Activated naive CD8-positive, alpha-beta T cell (primary cell): ENCODE results near the gene TMC7.

Experiments used
- H3K27ac Mint-ChIP-seq: one replicate; pipeline ENCODE4 v1.8.0; 2021; ENCODE audit warnings: mixed read lengths
- H3K27me3 Mint-ChIP-seq: one replicate; pipeline ENCODE4 v1.8.0; 2021; ENCODE audit warnings: mixed read lengths
- H3K36me3 Mint-ChIP-seq: one replicate; pipeline ENCODE4 v1.8.0; 2021; ENCODE audit warnings: mixed read lengths
- H3K4me1 Mint-ChIP-seq: one replicate; pipeline ENCODE4 v1.8.0; 2021; ENCODE audit warnings: low read depth, mixed read lengths
- H3K4me3 Mint-ChIP-seq: one replicate; pipeline ENCODE4 v1.8.0; 2021; ENCODE audit warnings: mild to moderate bottlenecking, mixed read lengths
- H3K9me3 Mint-ChIP-seq: one replicate; pipeline ENCODE4 v1.8.0; 2021; ENCODE audit warnings: low read depth, mixed read lengths

The TMC7 gene

DNA sequence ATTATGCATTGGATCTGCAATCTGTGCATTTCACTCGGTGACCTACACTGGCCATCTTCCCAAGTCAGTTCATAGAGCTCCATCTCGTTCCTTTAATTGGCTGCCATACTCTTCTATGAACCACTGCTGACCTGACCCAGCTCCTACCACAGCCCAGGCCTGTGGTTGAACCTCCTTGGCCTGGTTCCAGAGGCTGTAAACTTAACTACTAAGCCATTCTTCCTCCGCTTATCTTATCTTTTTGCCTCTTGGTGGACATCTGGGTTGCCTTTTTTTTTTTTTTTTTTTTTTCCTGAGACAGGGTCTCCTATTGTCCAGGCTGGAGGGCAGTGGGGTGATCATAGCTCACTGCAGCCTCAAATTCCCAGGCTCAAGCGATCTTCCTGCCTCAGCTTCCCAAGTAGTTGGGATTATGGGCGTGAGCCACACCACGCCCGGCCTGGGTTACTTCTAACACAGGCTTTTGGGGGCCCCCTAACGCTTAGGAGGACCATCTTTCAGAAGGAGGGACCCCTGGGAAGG lies 102.0 kb downstream of the TMC7 start:
- no peaks in the 10 kb centered on the region for H3K9me3 Mint-ChIP-seq
- H3K4me3 Mint-ChIP-seq = no peak overlapping the region
- no peaks in the 10 kb centered on the region for H3K27me3 Mint-ChIP-seq
- H3K4me1 Mint-ChIP-seq = peaks cover 6% of the 10 kb centered on the region
- no peak overlapping the region for H3K27ac Mint-ChIP-seq
- peaks cover 10% of the 10 kb centered on the region for H3K36me3 Mint-ChIP-seq

DNA sequence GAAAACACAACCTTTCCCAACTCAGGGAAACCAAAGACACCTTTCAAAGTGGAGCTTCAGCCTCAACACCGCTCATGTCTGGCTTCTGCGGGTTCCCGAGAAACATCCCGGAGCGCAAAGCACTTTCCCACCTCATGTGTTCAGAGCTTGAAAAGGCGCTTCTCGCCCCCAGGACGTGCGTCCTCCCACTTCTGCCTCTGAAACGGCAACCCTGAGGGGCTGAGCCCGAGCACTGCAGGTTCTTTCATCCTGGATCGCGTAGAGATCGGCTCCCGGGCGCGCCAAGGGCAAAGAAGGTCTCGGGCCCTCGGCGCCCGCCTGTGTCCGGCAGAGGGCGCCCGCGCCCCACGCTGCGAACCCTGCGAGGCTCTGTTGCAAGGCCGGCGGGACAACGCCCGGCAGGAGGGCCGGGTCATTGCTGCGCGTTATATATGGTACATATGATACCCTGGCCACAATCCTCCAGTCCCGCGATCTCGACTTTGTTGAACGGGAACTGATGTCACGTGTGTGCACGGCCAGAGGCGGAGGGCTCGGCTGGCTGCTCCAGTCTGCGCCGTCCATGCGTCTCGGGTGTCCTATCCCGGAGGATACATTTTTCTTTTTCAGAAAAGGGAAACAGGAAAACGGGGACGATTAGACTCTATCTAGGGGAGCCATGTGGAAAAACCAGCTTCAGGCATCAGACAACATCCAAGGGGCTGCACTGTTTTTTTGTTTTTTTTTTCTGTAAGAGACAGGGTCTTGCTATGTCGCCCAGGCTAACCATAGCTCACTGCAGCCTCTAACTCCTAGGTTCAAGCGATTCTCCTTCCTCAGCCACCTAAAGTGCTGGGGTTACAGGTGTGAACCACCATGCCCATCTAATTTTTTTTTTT lies 102.8 kb downstream of the TMC7 start:
- Mint-ChIP-seq H3K9me3 (peaks cover under 1% of the 10 kb centered on the region), H3K36me3 (peaks cover 4% of the 10 kb centered on the region), H3K27me3 (no peaks in the 10 kb centered on the region), H3K27ac (no peak overlapping the region), H3K4me3 (peak overlapping the region; percentile 65), H3K4me1 (peaks cover 6% of the 10 kb centered on the region)

DNA sequence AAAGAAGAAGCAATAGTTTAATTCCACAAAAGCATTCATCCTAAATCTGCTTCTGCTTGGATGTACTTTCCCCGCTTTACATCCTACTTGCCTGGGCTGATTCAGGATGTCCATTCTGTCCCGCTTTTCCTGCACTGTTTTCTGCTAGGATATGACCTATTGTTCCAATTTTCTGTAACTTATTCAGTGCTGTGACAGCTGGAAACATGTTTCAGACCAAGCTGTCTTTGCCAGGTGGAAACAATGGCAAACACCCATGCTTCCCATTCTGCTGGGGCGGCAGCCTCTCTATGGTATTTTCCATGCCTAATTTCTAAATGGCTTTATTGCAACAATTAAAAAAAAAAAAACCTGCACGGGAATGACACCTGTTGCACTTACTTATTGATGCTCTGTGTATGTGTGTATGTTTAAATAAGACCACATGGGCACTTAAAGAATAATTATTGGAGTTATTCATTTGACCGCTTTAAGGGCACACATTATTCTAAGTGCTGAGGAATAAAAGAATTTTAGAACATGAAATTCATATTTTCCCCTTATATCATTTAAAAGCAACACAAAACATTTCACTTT lies 104.7 kb downstream of the TMC7 start:
- peaks cover 6% of the 10 kb centered on the region for H3K4me1 Mint-ChIP-seq
- H3K9me3 Mint-ChIP-seq = peaks cover 4% of the 10 kb centered on the region
- no peaks in the 10 kb centered on the region for H3K36me3 Mint-ChIP-seq
- H3K27ac Mint-ChIP-seq = no peak overlapping the region
- H3K27me3 Mint-ChIP-seq = no peaks in the 10 kb centered on the region
- H3K4me3 Mint-ChIP-seq = no peak overlapping the region

DNA sequence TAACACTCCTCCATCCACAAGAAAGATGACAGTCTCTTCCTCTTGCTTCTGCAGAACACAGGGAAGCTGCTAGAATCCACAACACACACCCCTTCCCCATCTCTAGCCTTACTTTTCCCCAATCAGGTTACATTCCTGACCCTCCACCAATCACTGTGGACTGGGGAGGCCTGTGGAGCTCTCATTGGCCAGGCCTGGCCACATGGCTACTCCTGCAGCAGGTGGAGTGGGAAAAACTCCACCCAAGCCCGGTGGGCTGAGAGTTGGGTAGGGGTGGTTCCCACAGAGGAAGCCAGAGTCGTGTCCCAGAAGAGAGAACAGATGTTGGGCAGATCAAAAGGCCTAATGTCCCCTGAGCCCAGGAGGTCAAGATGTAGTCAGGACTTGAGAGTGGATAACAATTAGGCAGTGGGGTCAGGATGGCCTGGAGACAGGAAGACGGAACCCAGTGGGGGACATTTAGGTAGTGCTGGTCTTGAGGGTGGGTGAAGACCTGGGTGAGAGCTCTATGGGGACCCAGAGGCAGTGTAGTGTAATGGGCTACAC lies 105.7 kb downstream of the TMC7 start:
- Mint-ChIP-seq H3K4me3 (no peak overlapping the region), H3K9me3 (peaks cover 4% of the 10 kb centered on the region), H3K36me3 (no peaks in the 10 kb centered on the region), H3K4me1 (peaks cover 6% of the 10 kb centered on the region), H3K27me3 (no peaks in the 10 kb centered on the region), H3K27ac (no peak overlapping the region)

DNA sequence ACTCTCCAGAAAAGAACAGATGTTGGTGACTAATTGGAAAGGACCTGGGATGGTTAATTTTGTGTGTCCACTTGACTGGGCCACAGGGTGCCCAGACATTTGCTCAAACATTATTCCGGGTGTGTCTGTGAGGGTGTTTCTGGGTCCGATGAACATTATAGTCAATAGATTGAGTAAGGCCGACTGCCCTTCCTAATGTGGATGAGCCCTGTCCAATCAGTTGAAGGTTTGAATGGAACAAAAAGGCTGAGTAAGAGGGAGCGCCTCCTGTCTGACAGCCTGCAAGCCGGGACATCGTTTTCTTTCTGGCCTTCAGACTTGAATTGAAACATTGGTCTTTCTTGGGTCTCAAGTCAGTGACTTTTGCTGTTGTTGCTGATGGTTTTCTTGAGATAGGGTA lies 107.2 kb downstream of the TMC7 start:
- Mint-ChIP-seq H3K4me3 (no peak overlapping the region), H3K36me3 (no peaks in the 10 kb centered on the region), H3K27ac (no peak overlapping the region), H3K27me3 (no peaks in the 10 kb centered on the region), H3K9me3 (peaks cover 4% of the 10 kb centered on the region), H3K4me1 (peaks cover 8% of the 10 kb centered on the region)

DNA sequence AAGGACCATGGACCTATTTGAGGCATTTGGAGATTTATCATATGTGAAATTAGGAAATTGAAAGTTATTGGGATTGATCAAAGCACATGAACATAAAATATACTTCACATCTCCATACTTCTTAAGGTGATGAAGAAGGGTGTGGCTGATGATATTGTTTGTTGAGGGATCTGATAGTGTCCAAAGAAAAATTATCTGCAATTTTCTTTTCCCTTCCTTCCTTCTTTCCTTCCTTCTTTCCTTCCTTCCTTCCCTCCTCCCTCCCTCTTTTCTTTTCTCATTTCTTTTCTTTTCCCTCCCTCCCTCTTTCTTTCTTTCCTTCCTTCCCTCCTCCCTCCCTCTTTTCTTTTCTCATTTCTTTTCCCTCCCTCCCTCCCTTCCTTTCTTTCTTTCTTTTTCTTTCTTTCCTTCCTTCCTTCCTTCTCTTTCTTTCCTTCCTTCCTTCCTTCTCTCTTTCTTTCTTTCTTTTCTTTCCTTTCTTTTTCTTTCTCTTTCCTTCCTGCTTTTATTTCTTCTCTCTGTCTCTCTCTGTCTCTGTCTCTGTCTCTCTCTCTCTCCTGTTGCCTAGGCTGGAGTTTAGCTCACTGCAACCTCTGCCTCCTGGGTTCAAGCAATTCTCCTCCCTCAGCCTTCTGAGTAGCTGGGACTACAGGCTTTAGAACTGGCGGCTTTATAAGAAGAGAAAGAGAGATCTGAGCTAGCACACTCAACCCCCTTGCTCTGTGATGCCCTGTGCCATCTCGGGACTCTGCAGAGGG lies 109.1 kb downstream of the TMC7 start:
- peaks cover 1% of the 10 kb centered on the region for H3K27me3 Mint-ChIP-seq
- H3K4me3 Mint-ChIP-seq = no peak overlapping the region
- peaks cover under 1% of the 10 kb centered on the region for H3K36me3 Mint-ChIP-seq
- peaks cover 3% of the 10 kb centered on the region for H3K4me1 Mint-ChIP-seq
- H3K9me3 Mint-ChIP-seq = peaks cover 4% of the 10 kb centered on the region
- H3K27ac Mint-ChIP-seq = no peak overlapping the region

DNA sequence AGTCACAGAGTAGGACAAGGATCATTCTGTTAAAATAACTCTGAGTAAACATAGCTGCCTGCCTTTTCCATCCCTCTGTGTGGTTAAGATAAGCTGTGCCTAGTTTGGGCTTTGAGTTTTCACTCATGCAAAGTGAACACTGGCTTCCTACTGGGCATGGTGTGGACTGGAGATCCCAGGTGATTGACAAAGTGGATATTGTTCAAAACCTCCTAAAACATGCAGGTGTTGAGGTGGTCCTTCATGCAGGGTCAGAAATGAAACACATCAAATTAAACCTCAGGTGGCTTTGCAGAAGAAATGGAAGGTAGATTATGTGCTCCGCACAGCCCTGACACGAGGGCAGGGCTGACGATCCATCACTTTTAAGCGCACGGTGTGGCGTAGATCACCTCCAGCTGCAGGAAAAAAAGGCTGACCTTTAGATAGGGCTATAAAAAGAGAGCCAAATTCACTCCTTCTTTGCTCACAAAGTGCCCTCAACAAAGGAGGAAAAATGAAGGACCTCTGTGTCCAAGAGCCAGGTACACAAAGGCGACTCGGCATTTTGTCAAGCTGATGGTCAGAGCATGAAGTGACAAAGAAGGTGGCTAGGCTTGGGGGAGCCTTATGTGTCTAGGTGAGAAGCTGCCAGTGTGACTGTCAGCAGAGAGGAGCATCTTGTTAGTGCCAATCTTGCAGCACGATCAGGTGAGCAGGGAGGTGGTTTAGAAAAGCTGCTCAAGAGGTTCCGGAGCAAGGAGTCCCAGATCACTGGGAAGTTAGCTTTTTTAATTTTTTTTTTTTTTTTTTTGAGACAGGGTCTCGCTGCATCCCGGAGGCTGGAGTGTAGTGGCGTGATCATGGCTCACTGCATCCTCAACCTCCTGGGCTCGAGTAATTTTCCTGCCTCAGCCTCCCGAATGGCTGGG lies 110.2 kb downstream of the TMC7 start:
- H3K9me3 Mint-ChIP-seq = peaks cover 4% of the 10 kb centered on the region
- H3K4me1 Mint-ChIP-seq = peaks cover 3% of the 10 kb centered on the region
- peaks cover 3% of the 10 kb centered on the region for H3K27me3 Mint-ChIP-seq
- H3K4me3 Mint-ChIP-seq = no peak overlapping the region
- no peak overlapping the region for H3K27ac Mint-ChIP-seq
- peaks cover 2% of the 10 kb centered on the region for H3K36me3 Mint-ChIP-seq

DNA sequence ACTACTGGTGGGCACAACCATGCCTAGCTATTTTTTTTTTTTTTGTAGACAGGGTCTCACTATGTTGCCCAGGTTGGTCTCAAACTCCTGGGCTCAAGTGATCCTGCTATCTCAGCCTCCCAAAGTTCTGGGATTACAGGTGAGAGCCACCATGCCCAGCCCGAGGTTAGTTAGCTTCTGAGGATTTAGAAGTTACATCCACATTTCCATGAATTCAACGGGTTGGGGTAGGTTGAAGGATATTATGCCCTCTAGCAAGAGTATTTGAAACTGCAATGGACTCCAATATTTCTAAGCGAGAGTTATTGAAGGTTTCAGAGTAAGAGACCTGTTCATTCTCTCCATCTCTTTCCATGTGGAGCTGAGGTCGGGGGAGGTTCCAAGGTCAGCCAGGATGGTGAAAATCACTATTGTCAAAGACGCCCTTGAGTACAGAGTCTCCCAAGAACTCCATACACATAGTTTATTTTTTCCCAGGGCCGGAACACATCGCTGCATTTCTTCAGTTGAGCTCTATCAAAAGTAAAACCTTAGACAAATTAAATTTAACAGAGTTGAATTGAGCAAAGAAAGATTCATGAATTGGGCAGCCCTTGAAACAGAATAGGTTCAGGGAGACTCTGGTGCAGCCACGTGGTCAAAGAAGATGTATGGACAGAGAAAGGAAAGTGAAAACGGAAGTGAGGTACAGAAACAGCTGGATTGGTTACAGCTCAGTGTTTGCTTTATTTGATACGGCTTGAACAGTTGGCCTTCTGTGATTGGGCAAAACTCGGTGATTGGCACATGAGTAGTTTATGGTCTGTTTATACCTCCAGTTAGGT lies 111.0 kb downstream of the TMC7 start:
- Mint-ChIP-seq H3K4me3 (no peak overlapping the region), H3K27ac (no peak overlapping the region)

DNA sequence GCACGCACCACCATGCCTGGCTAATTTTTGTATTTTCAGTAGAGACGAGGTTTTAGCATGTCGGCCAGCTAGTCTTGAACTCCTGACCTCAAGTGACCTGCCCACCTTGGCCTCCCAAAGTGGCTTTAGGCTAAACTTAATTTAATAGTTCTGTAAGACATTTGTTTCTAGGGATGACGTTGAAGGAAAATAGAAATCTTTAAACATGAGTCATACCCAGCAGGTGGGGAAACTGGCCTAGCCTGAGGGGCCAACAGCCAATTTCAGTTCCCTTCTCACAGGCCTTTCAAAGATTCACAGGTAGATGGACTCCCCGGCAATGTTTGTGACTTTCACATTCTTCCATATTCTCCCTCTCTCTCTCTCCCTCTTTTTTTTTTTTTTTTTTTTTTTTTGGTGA lies 111.9 kb downstream of the TMC7 start:
- Mint-ChIP-seq H3K4me1 (peaks cover 3% of the 10 kb centered on the region), H3K9me3 (peaks cover 4% of the 10 kb centered on the region), H3K27ac (no peak overlapping the region), H3K4me3 (no peak overlapping the region), H3K27me3 (peaks cover 6% of the 10 kb centered on the region), H3K36me3 (peaks cover 2% of the 10 kb centered on the region)

More for the DNA sequence above, 111.0 kb downstream of the TMC7 start:
- Mint-ChIP-seq H3K4me1 (peaks cover 3% of the 10 kb centered on the region), H3K36me3 (peaks cover 2% of the 10 kb centered on the region), H3K27me3 (peaks cover 3% of the 10 kb centered on the region), H3K9me3 (peaks cover 4% of the 10 kb centered on the region)

DNA sequence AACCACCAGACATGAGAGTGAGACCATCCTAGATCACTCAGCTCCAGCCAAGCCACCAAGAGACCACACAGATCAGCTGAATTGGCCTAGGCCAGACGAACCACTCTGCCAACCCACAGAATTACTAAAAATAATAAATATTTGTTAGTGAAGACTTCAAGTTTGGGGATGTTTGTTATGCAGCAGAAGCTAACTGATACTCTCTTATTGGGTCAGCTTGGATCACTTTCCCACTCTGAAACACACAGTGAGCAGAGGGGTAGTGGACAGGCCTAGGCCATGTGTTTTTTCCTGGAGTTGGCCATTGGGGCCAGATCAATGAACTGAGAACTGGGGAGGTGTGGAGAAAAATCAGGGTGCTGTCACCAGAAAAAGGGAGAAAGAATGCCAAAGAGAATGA lies 114.4 kb downstream of the TMC7 start:
- no peak overlapping the region for H3K27ac Mint-ChIP-seq
- no peak overlapping the region for H3K4me3 Mint-ChIP-seq
- H3K4me1 Mint-ChIP-seq = peaks cover 3% of the 10 kb centered on the region
- peaks cover 2% of the 10 kb centered on the region for H3K36me3 Mint-ChIP-seq
- H3K9me3 Mint-ChIP-seq = peaks cover 3% of the 10 kb centered on the region
- peaks cover 6% of the 10 kb centered on the region for H3K27me3 Mint-ChIP-seq

DNA sequence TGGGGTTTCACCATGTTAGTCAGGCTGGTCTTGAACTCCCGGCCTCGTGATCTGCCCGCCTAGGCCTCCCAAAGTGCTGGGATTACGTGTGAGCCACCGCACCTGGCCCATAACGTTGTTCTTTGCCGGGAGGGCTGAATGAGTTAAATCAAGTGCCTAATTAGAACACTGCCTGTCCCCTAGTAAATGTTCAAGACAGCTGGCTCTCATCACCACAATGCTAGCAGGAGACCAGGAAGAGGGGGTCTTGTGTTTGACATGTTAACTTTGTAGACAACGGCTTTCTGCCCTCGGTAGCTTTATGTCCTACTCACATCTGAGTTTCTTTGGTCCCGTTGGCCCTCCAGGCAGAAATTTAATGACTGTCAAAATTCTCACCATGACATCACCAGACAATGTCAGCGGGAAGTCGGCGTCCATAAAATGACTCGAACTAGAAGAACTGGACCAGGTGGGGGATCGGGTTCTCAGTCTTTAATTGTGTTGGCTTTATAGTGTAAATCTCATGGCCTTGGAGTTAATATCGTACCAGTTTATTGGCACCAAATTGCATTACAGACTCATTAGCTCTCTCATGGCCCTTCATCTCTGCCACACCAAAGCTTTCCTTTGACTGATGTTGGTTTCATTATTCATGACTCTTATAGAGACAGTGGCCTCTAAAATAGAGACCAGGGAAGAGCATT lies 118.6 kb downstream of the TMC7 start:
- Mint-ChIP-seq H3K27ac (no peak overlapping the region), H3K4me3 (no peak overlapping the region), H3K27me3 (peaks cover 8% of the 10 kb centered on the region), H3K4me1 (no peaks in the 10 kb centered on the region), H3K36me3 (peaks cover 2% of the 10 kb centered on the region), H3K9me3 (peaks cover 3% of the 10 kb centered on the region)

DNA sequence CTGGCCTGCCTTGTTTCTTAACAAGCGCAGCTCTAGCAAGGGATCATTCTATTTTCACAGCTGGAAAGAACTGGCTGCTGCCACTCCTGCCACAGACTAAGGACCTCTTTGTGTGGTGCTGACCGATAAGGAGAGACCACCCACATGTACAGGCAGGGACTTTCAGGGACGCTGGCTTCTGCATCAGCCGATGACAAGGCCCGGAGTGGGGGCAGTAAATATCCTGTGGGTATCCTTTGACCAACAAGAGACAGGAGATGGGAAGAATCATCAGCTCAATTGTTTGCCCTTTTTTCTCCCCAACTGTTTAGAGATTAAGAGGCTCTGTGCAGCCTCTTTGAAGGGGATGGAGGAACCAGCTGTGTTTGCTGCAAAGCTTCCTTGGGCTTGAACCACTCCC lies 120.9 kb downstream of the TMC7 start:
- Mint-ChIP-seq H3K4me1 (no peaks in the 10 kb centered on the region), H3K27ac (no peak overlapping the region), H3K27me3 (peaks cover 6% of the 10 kb centered on the region), H3K4me3 (no peak overlapping the region), H3K36me3 (no peaks in the 10 kb centered on the region), H3K9me3 (peaks cover 3% of the 10 kb centered on the region)

DNA sequence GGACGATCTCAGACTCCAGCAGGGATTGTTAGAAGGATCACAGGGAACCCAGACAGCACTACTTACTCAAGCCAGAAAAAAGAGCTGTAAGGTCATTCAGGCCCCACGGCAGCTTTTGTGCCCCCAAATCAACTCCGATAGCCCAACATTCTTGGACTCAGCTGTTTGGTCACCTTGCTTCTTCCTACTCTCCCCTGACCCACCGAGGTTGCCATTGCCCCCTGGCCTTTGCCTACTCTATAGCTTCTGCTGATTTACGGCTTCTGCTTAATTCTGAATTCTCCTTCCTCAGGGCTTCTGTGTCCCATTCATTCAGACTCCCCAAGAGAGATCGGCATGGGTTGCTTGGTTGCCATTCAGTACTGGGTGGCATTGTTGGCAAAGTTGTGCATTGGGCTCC lies 121.4 kb downstream of the TMC7 start:
- Mint-ChIP-seq H3K9me3 (peaks cover 3% of the 10 kb centered on the region), H3K27me3 (peaks cover 6% of the 10 kb centered on the region), H3K36me3 (no peaks in the 10 kb centered on the region), H3K4me1 (no peaks in the 10 kb centered on the region), H3K4me3 (no peak overlapping the region), H3K27ac (no peak overlapping the region)
